ENCODE measurements around the gene NIPBL. TPM values are rescaled to one million over a fixed set of nuclear protein-coding genes. Genes with fewer than 3 reads are reported as not detected.

NIPBL gene
- total RNA-seq, 4 donors from 2014 or later = 26.7 to 73.8 (median 64.4) TPM

DNA sequence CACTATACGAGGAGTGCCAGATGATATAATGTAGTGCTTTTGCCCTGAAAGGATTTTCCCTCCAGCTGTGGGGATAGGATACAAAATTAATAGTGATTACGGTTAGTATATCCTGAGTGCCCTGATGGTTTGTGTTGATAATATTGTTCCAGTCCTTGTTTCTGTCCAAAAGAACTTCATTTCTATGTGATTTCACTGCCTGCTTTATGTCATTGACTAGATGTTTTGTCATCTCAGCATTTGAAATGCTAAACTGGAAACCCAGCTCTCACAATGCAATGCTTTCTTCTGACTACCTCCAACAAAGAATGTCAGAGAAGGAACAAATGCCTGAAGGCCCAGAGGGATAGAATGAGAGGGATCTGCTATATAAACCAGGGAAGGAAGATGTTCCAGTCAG, 177.8 kb downstream of the NIPBL start:
- Histone ChIP-seq H3K27me3 (no peaks in the 10 kb centered on the region), H3K27ac (no peak overlapping the region), H3K36me3 (peaks cover 0 to 70% (median 24%) of the 10 kb centered on the region in 4 donors), H3K4me3 (no peak overlapping the region), H3K4me1 (no peaks in the 10 kb centered on the region), H3K9me3 (no peaks in the 10 kb centered on the region)
- in situ Hi-C loops (cut with MboI; ENCODE audit: low pct_ligation_motif_present in 1 of 4, low pct_unique_long_range_greater_than_20kb in 1 of 4, low sequenced_read_pairs in 3 of 4) = no loop called here
- intact Hi-C loops (cut with DNase I; ENCODE audit: low total_unique reads) = no loop called here
- no peak for DNase-seq
- WGBS, 2 donors (ENCODE audit: low coverage in 1 of 2) = 75 to 88% methylated on average over 2 of the region's 2 CpGs
- TF ChIP-seq EP300 (IDR thresholded peaks at IDR 0.05; ENCODE audit: low read depth) (no peak), POLR2AphosphoS5 (IDR thresholded peaks at IDR 0.05) (no peak), POLR2A (IDR thresholded peaks at IDR 0.05) (no peak)
- TF ChIP-seq, protein P1, sequence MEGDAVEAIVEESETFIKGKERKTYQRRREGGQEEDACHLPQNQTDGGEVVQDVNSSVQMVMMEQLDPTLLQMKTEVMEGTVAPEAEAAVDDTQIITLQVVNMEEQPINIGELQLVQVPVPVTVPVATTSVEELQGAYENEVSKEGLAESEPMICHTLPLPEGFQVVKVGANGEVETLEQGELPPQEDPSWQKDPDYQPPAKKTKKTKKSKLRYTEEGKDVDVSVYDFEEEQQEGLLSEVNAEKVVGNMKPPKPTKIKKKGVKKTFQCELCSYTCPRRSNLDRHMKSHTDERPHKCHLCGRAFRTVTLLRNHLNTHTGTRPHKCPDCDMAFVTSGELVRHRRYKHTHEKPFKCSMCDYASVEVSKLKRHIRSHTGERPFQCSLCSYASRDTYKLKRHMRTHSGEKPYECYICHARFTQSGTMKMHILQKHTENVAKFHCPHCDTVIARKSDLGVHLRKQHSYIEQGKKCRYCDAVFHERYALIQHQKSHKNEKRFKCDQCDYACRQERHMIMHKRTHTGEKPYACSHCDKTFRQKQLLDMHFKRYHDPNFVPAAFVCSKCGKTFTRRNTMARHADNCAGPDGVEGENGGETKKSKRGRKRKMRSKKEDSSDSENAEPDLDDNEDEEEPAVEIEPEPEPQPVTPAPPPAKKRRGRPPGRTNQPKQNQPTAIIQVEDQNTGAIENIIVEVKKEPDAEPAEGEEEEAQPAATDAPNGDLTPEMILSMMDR (IDR thresholded peaks at IDR 0.05) = no peak

DNA sequence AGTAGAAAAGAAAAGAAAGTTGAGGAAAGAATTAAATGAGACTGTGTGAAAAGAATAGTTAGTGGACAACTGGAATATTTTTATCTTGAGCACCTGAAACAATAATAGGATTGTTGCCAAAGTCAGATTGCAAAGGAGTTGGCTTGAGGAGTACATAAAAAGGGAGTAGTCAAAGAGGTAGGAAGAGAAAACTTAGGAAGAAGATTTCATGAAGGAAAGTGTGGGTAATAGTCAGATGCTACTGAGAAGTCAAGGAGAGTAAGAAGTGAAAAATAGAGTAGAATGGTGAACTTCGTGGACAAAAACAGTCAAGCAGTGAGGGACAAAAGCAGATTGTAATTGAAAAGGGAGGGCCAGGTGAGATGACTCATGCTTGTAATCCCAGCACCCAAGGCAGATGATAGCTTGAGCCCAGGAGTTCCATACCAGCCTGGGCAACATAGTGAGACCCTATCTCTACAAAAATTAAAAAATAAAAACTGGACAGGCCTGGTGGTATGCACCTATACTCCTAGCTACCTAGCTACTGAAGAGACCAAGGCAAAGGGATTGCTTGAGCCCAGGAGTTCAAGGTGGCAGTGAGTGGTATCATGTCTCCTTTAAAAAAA, 178.9 kb downstream of the NIPBL start:
- no peaks in the 10 kb centered on the region for H3K27me3 ChIP-seq
- TF ChIP-seq EP300 (IDR thresholded peaks at IDR 0.05; ENCODE audit: low read depth) (no peak), POLR2A (IDR thresholded peaks at IDR 0.05) (no peak), POLR2AphosphoS5 (IDR thresholded peaks at IDR 0.05) (no peak)
- TF ChIP-seq, protein P1 (IDR thresholded peaks at IDR 0.05) = no peak
- WGBS, 2 donors (ENCODE audit: low coverage in 1 of 2) = 87 to 92% methylated on average over 1 of the region's 1 CpG
- DNase-seq = no peak
- in situ Hi-C loops (cut with MboI; ENCODE audit: low pct_ligation_motif_present in 1 of 4, low pct_unique_long_range_greater_than_20kb in 1 of 4, low sequenced_read_pairs in 3 of 4) (no loop called here), intact Hi-C loops (cut with DNase I; ENCODE audit: low total_unique reads) (no loop called here)
- no peaks in the 10 kb centered on the region for H3K9me3 ChIP-seq
- H3K4me3 ChIP-seq = no peak overlapping the region
- H3K4me1 ChIP-seq = no peaks in the 10 kb centered on the region
- no peak overlapping the region for H3K27ac ChIP-seq
- peaks cover 0 to 70% (median 24%) of the 10 kb centered on the region in 4 donors for H3K36me3 ChIP-seq

DNA sequence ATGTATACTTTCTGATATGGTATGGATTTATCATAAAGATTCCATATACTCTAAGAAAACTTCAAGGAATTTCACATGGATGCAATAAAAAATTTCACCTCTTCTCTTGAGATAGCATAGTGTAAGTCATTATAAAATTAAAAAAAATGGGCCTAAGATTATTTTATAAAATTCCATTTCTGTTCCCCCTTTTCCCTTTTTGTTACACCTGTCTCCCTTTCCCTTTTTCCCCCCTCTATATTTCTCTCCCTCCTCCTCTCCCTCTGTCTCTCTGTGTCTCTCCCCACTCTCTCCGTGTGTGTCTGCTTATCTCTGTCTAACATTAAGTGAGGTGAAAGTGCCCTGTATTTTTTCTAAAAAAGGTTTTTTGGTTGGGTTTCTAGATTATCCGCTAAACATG, 180.2 kb downstream of the NIPBL start:
- Histone ChIP-seq H3K4me1 (no peaks in the 10 kb centered on the region), H3K36me3 (peaks cover 0 to 71% (median 24%) of the 10 kb centered on the region in 4 donors), H3K4me3 (no peak overlapping the region), H3K27me3 (no peaks in the 10 kb centered on the region), H3K27ac (no peak overlapping the region), H3K9me3 (no peaks in the 10 kb centered on the region)
- TF ChIP-seq, protein P1 (IDR thresholded peaks at IDR 0.05) = no peak
- no peak for TF ChIP-seq EP300 (IDR thresholded peaks at IDR 0.05; ENCODE audit: low read depth)
- TF ChIP-seq POLR2AphosphoS5 (IDR thresholded peaks at IDR 0.05) = no peak
- no peak for TF ChIP-seq POLR2A (IDR thresholded peaks at IDR 0.05)
- no peak for DNase-seq
- 68 to 74% methylated on average over 2 of the region's 2 CpGs for WGBS, 2 donors (ENCODE audit: low coverage in 1 of 2)
- intact Hi-C loops (cut with DNase I; ENCODE audit: low total_unique reads) = no loop called here
- in situ Hi-C loops (cut with MboI; ENCODE audit: low pct_ligation_motif_present in 1 of 4, low pct_unique_long_range_greater_than_20kb in 1 of 4, low sequenced_read_pairs in 3 of 4) = no loop called here

DNA sequence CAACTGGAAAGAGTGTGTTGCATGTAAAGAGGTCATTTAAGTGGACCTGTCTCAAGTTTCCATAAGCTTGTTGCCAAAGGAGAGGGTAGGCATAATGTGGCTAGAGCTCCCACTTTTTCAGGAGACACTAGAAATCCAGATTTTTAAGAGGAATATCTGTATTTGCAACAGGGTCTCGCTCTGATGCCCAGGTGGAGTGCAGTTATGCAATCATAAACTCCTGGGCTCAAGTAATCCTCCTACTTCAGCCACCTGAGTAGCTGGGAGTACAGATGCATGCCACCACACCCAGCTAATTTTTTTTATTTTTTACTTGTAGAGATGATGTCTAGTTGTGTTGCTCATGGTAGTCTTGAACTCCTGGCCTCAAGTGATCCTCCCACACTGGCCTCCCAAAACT, 183.5 kb downstream of the NIPBL start:
- no peaks in the 10 kb centered on the region for H3K4me1 ChIP-seq
- 100% methylated on average over 1 of the region's 1 CpG; no CpG with 5 or more reads in 1 of the 2 donors for WGBS, 2 donors (ENCODE audit: low coverage in 1 of 2)
- no peak overlapping the region for H3K27ac ChIP-seq
- TF ChIP-seq POLR2AphosphoS5 (IDR thresholded peaks at IDR 0.05) (no peak), POLR2A (IDR thresholded peaks at IDR 0.05) (no peak), EP300 (IDR thresholded peaks at IDR 0.05; ENCODE audit: low read depth) (no peak)
- TF ChIP-seq, protein P1 (IDR thresholded peaks at IDR 0.05) = no peak
- H3K36me3 ChIP-seq = peaks cover 0 to 76% (median 28%) of the 10 kb centered on the region in 4 donors
- intact Hi-C loops (cut with DNase I; ENCODE audit: low total_unique reads) = no loop called here
- no peaks in the 10 kb centered on the region for H3K27me3 ChIP-seq
- H3K4me3 ChIP-seq = no peak overlapping the region
- in situ Hi-C loops (cut with MboI; ENCODE audit: low pct_ligation_motif_present in 1 of 4, low pct_unique_long_range_greater_than_20kb in 1 of 4, low sequenced_read_pairs in 3 of 4) = no loop called here
- H3K9me3 ChIP-seq = no peaks in the 10 kb centered on the region
- DNase-seq = no peak

Data from transverse colon (tissue), 4 donors.